HCT116 (cell line): ENCODE data around the gene U2AF1. TPM values are rescaled to one million over a fixed set of nuclear protein-coding genes. Genes with fewer than 3 reads are reported as not detected.
"Not testable (repeated sequence)": the region's sequence is repeated elsewhere in the genome, so short reads cannot be mapped to it uniquely, and the experiment has no call there.

Experiments used
- ATAC-seq: fragments of 200-7000 bp; cut with Tn5 transposase; 2 replicates; pipeline ENCODE4 v1.9.1; 2020; ENCODE audit warnings: mild to moderate bottlenecking, moderate library complexity
- Bru-seq: library from RNA; stranded (reverse); fragments of 400-500 nt; gene quantifications from one replicate; lab custom pipeline; 2021; lab: Mats Ljungman, UMichigan
- BruChase-seq, 2 experiments: library from RNA; stranded (reverse); fragments of 400-500 nt; gene quantifications; one replicate each; lab custom pipeline; 2021; lab: Mats Ljungman, UMichigan
- BruUV-seq: library from RNA; stranded (reverse); fragments of 400-500 nt; replicated peaks from 2 replicates; lab custom pipeline; 2021; lab: Mats Ljungman, UMichigan
- CTCF ChIA-PET: fragments of 300-600 bp; sonication (Branson Sonifier 250); formaldehyde crosslinking; loops from one replicate; lab custom pipeline; 2021; ENCODE audit warnings: antibody characterized with exemption; lab: Charles Lee
- POLR2A ChIA-PET: fragments of 300-600, 350-600 bp; sonication (Branson Sonifier 250); formaldehyde crosslinking; loops from one replicate; lab custom pipeline; 2021; ENCODE audit warnings: antibody characterized with exemption; lab: Charles Lee
- RAD21 ChIA-PET, 2 experiments: fragments of 300-600 bp; sonication (Branson Sonifier 250); formaldehyde crosslinking; loops; one replicate each; lab custom pipeline; 2023; ENCODE audit warnings: low total read pairs in 2 of 2; ENCODE audit not compliant: uncharacterized antibody in 2 of 2, unreplicated experiment in 2 of 2, low non-redundant PET in 1 of 2; lab: Charles Lee
- DNase-seq: peaks from one replicate; pipeline ENCODE4 v3.0.0-alpha.2; 2010; ENCODE audit warnings: low read depth, low spot score
- H2AFZ ChIP-seq: fragments of 200-600 bp; shearing (Covaris generic), sonication (generic); 2 replicates; pipeline ENCODE4 v1.6.1; 2017; ENCODE audit warnings: low read depth, mixed run types, mixed read lengths, antibody characterized with exemption, low read length; ENCODE audit not compliant: poor library complexity, severe bottlenecking
- H3K27ac ChIP-seq: 2 replicates; pipeline ENCODE4 v1.5.1; 2012; ENCODE audit warnings: low read depth, low read length
- H3K27me3 ChIP-seq: fragments of 200-600 bp; sonication (generic); 2 replicates; pipeline ENCODE4 v1.6.1; 2016; ENCODE audit warnings: mixed run types, low read length, mixed read lengths; ENCODE audit not compliant: insufficient read depth
- H3K36me3 ChIP-seq, 2 experiments: fragments of 200-500 bp in 1 of 2; fragments of 200-600 bp in 1 of 2; sonication (Bioruptor generic) in 1 of 2; sonication (generic) in 1 of 2; 2 replicates each; pipeline versions ENCODE4 v1.5.1 to v1.6.1; 2014 to 2016; ENCODE audit warnings: low read length in 2 of 2, inconsistent platforms in 1 of 2, mixed read lengths in 1 of 2, mixed run types in 1 of 2; ENCODE audit not compliant: insufficient read depth in 2 of 2, control insufficient read depth in 1 of 2
- H3K4me1 ChIP-seq, 2 experiments: fragments of 200-600 bp in 1 of 2; sonication (generic) in 1 of 2; 2 replicates each; pipeline versions ENCODE4 v1.5.1 to v1.6.1; 2012 to 2017; ENCODE audit warnings: low read length in 2 of 2, inconsistent platforms in 1 of 2, mild to moderate bottlenecking in 1 of 2, mixed read lengths in 1 of 2, mixed run types in 1 of 2, moderate library complexity in 1 of 2; ENCODE audit not compliant: insufficient read depth in 2 of 2, control insufficient read depth in 1 of 2
- H3K4me2 ChIP-seq: fragments of 200-600 bp; sonication (generic); 2 replicates; pipeline ENCODE4 v1.6.1; 2017; ENCODE audit warnings: mixed run types, low read length, mixed read lengths
- H3K4me3 ChIP-seq, 2 experiments: fragments of 200-600 bp in 1 of 2; sonication (generic) in 1 of 2; replicated peaks in 1 of 2; 2 replicates each; pipeline ENCODE4 v1.5.1; 2011 to 2016; ENCODE audit warnings: low read length in 2 of 2, control low read depth in 1 of 2, low read depth in 1 of 2, mild to moderate bottlenecking in 1 of 2, mixed read lengths in 1 of 2, mixed run types in 1 of 2
- H3K79me2 ChIP-seq: fragments of 200-600 bp; sonication (generic); 2 replicates; pipeline ENCODE4 v1.6.1; 2017; ENCODE audit warnings: mild to moderate bottlenecking, mixed run types, low read length, moderate library complexity, mixed read lengths; ENCODE audit not compliant: insufficient read depth
- H3K9ac ChIP-seq: fragments of 200-600 bp; sonication (generic); 2 replicates; pipeline ENCODE4 v1.6.1; 2016; ENCODE audit warnings: low read length, mixed read lengths
- H3K9me2 ChIP-seq: fragments of 200-600 bp; sonication (generic), shearing (Covaris generic); 2 replicates; pipeline ENCODE4 v1.6.1; 2017; ENCODE audit warnings: mixed run types, mild to moderate bottlenecking, moderate library complexity; ENCODE audit not compliant: insufficient read depth
- H3K9me3 ChIP-seq, 2 experiments: fragments of 200-500 bp in 1 of 2; fragments of 200-600 bp in 1 of 2; sonication (Bioruptor generic) in 1 of 2; sonication (generic) in 1 of 2; 2 replicates each; pipeline ENCODE4 v1.6.1; 2014 to 2017; ENCODE audit warnings: low read length in 2 of 2, mixed read lengths in 2 of 2, inconsistent platforms in 1 of 2, low read depth in 1 of 2, mild to moderate bottlenecking in 1 of 2, mixed run types in 1 of 2, moderate library complexity in 1 of 2; ENCODE audit not compliant: control insufficient read depth in 1 of 2, insufficient read depth in 1 of 2
- H4K20me1 ChIP-seq: fragments of 200-600 bp; sonication (generic), shearing (Covaris generic); 2 replicates; pipeline ENCODE4 v1.6.1; 2017; ENCODE audit warnings: mixed run types, mild to moderate bottlenecking, moderate library complexity; ENCODE audit not compliant: insufficient read depth
- intact Hi-C: fragments of 100-400 bp; cut with micrococcal nuclease; formaldehyde crosslinking; loops from 2 replicates; pipeline ENCODE4 v1.10.0; 2022
- long read RNA-seq: library from polyadenylated mRNA; unstranded; transcript quantifications from one replicate; pipeline ENCODE4 v2.0.0, GENCODE V29; 2021; ENCODE audit not compliant: unreplicated experiment
- polyA plus RNA-seq: library from polyadenylated mRNA; unstranded; fragments of >200 nt; gene quantifications from 2 replicates; pipeline ENCODE4 v1.2.1, GENCODE V29; 2012; ENCODE audit warnings: missing spikeins
- total RNA-seq: library from RNA; stranded (reverse); gene quantifications from one replicate; pipeline ENCODE4 v1.2.1, GENCODE V29; 2021; ENCODE audit not compliant: unreplicated experiment

The U2AF1 gene, protein sequence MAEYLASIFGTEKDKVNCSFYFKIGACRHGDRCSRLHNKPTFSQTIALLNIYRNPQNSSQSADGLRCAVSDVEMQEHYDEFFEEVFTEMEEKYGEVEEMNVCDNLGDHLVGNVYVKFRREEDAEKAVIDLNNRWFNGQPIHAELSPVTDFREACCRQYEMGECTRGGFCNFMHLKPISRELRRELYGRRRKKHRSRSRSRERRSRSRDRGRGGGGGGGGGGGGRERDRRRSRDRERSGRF
- total RNA-seq (26.1 TPM), Bru-seq, nascent RNA (percentile 82 among the genes with signal in this experiment), BruChase-seq, experiment 1, labeled RNA remaining after a 6-hour chase (percentile 66 among the genes with signal in this experiment), BruChase-seq, experiment 2, labeled RNA remaining after a 2-hour chase (percentile 74 among the genes with signal in this experiment)
- polyA plus RNA-seq: 159 and 201 TPM in 2 replicates
- long read RNA-seq, full-length matches to known transcripts: 96 of 135 reads
- long read RNA-seq, partial matches to known transcripts: 6 of 135 reads
- long read RNA-seq, other reads (novel, unspliced or antisense): 33 of 135 reads

DNA sequence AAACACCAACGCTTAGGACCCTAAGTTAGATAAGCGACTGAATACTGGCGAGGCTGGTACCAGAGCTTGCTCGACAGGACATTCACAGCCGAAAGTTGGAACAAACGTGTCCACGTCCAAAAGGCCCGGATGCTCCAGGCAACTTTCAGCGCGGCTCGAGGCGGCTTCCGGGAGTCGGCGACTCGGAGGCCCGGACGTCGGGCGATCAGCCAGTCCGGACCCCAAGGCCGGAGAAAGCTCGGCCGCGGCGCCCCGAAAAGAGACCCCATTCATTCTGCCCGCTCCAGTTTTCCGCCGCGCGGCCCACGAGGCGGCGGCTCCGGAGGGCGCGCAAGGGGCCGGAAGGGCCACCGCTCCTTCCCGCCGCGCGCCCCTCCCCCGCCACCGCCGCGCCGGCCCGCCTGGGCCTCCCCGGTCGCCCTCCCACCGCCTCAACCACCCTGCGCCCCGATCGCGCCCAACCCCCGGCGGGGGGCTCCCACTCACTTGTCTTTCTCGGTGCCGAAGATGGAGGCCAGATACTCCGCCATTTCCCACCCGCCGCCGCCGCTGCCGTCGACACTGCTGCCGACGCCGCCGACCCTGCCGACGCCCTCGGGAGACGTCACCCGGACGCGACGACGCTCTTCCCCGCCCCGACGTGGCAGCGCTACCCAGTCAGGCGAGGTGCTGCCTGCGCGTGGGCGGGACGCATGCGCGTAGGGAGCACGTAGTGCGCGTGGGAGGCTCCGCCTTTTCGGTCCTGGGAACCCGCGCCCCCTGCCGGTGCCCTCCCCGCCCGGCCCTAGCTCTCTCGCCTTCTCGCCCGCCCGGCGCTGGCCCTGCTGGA lies at the start of gene U2AF1:
U2AF1 (minus strand) TSS at position 606 of the 829 bp plus-strand sequence; CDS start at position 530, 76 bp downstream.
- POLR2A ChIA-PET, BruUV-seq, RAD21 ChIA-PET, H3K9me2 ChIP-seq, H3K79me2 ChIP-seq, H3K9me3 ChIP-seq, H3K4me2 ChIP-seq, H3K4me1 ChIP-seq, H2AFZ ChIP-seq, H3K27me3 ChIP-seq, intact Hi-C loops, H4K20me1 ChIP-seq, H3K36me3 ChIP-seq, DNase-seq, CTCF ChIA-PET: not testable (repeated sequence)
- Histone ChIP-seq H3K4me3 (peak within 1 kb of the TSS; percentile 46 to 48; a peak in 3 of 4 replicates), H3K27ac (peak within 1 kb of the TSS; percentile 47; the same call in 1 of the 2 replicates), H3K9ac (peak within 1 kb of the TSS; percentile 56)
- peak; percentile 95 for ATAC-seq

DNA sequence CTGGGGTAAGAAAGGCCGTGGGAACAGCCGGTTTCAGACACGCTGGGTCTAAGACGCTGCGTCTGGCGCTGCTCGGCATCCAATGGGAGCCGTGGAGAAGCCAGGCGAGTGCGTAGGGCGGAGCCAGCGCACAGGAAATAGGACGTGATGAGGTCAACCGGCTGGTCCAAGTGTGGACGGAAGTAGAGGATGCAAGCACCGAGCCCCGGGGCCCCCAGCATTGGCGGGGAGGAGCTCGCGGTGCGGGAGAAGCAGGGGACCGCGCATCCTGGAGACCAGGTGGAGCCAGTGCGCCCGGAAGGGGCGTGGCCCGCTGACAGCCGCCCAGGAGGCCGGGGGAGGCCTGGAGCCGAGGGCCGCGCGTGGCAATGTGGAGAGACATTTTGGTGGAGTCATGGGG lies 46.2 kb upstream of the U2AF1 start:
- H3K27me3 ChIP-seq, H4K20me1 ChIP-seq, H3K9me3 ChIP-seq, H3K4me2 ChIP-seq, H3K9ac ChIP-seq, H3K4me1 ChIP-seq, H2AFZ ChIP-seq, intact Hi-C loops, POLR2A ChIA-PET, H3K79me2 ChIP-seq, BruUV-seq, H3K36me3 ChIP-seq, CTCF ChIA-PET, H3K9me2 ChIP-seq, H3K27ac ChIP-seq, H3K4me3 ChIP-seq, DNase-seq, ATAC-seq, RAD21 ChIA-PET: not testable (repeated sequence)

DNA sequence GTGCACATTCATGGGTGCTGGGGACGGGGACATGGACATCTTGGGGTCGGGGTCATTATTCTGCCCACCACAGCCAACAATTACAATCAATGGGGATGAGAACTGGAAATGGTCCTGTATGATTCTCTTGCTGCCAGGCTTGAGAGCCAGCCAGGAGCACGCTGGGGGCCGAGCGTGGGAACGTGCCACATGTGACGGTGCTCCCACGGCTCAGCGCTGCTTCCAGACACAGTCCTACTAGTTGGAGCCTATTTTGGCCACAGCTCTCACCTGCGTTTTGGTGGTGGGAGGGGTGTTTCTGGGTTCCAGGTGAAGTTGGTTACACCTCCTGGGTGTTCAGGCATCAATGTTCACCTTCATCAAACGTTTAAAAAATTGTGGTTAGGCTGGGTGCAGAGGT lies 42.0 kb upstream of the U2AF1 start:
- H3K4me1 ChIP-seq, BruUV-seq, H3K9ac ChIP-seq, H2AFZ ChIP-seq, intact Hi-C loops, POLR2A ChIA-PET, ATAC-seq, H3K79me2 ChIP-seq, H3K36me3 ChIP-seq, H3K4me3 ChIP-seq, H3K9me2 ChIP-seq, RAD21 ChIA-PET, CTCF ChIA-PET, DNase-seq, H3K27me3 ChIP-seq, H3K9me3 ChIP-seq, H3K27ac ChIP-seq, H4K20me1 ChIP-seq, H3K4me2 ChIP-seq: not testable (repeated sequence)

DNA sequence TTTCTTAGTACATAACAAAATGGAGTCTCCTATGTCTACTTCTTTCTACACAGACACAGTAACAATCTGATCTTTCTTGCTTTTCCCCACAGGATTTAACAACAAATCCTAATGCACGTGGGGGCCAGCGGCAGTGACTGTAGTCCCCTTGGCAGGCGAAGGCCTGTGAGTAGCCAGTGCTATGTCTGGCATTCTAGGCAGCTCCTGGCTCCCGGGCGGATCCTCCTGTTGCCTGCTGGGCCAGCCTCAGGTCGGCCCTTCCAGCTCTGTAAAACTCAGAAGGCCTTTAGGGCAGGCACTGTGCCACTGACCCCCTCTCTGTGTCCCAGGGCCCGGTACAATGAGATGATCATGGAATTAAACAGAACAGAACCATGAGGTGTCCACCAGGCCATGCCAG lies 40.6 kb upstream of the U2AF1 start:
- H4K20me1 ChIP-seq, H3K36me3 ChIP-seq, DNase-seq, H3K9me3 ChIP-seq, RAD21 ChIA-PET, intact Hi-C loops, H3K4me1 ChIP-seq, H3K9ac ChIP-seq, H3K9me2 ChIP-seq, H3K4me3 ChIP-seq, ATAC-seq, H2AFZ ChIP-seq, BruUV-seq, H3K79me2 ChIP-seq, CTCF ChIA-PET, H3K4me2 ChIP-seq, POLR2A ChIA-PET, H3K27ac ChIP-seq, H3K27me3 ChIP-seq: not testable (repeated sequence)
